Psoas muscle (tissue), 8 donors: ENCODE results near the gene EZH2. TPM values are rescaled to one million over a fixed set of nuclear protein-coding genes. Genes with fewer than 3 reads are reported as not detected.

Experiments
- ATAC-seq, 4 donors: fragments of 200-7000 bp; cut with Tn5 transposase; one replicate each; pipeline ENCODE4 v1.9.1; 2020; ENCODE audit warnings: moderate library complexity in 3 of 4, mild to moderate bottlenecking in 2 of 4
- DNase-seq, 2 donors: peaks; one replicate each; pipeline ENCODE4 v3.0.0-alpha.2; 2020
- H3K27ac ChIP-seq: fragments of 200-600 bp; one replicate; pipeline ENCODE4 v1.8.0; 2022
- H3K27me3 ChIP-seq, 3 donors: fragments of 200-600 bp in 1 of 3; one replicate each; pipeline versions ENCODE4 v1.6.1 to v1.8.0; 2013 to 2022; ENCODE audit warnings: low read length in 2 of 3, mild to moderate bottlenecking in 2 of 3, moderate library complexity in 1 of 3; ENCODE audit not compliant: insufficient read depth in 3 of 3
- H3K36me3 ChIP-seq, 2 donors: fragments of 200-600 bp in 1 of 2; one replicate each; pipeline versions ENCODE4 v1.6.1 to v1.8.0; 2013 to 2022; ENCODE audit warnings: low read depth in 1 of 2, mild to moderate bottlenecking in 1 of 2, moderate library complexity in 1 of 2; ENCODE audit not compliant: insufficient read depth in 1 of 2
- H3K4me1 ChIP-seq: fragments of 200-600 bp; one replicate; pipeline ENCODE4 v1.8.0; 2022
- H3K4me3 ChIP-seq: fragments of 200-600 bp; one replicate; pipeline ENCODE4 v1.8.0; 2022; ENCODE audit warnings: mild to moderate bottlenecking
- H3K9me3 ChIP-seq: fragments of 200-600 bp; one replicate; pipeline ENCODE4 v1.8.0; 2022
- CTCF ChIP-seq: fragments of 200-600 bp; IDR thresholded peaks from one replicate; pipeline ENCODE4 v1.8.0; 2022; ENCODE audit warnings: antibody characterized with exemption
- WGBS, 3 donors: extraction: QIAGEN DNeasy Blood & Tissue Kit; methylation state at CpG; one replicate each; pipeline versions ENCODE4 v1.1.6 to v1.1.7; 2013; 5-methylcytosine and 5-hydroxymethylcytosine counted together
- intact Hi-C, 2 donors: fragments of 100-400 bp; cut with DNase I; formaldehyde crosslinking; loops; one replicate each; pipeline versions ENCODE4 v1.11.0 to v1.14.2; 2022
- polyA plus RNA-seq, 3 donors: library from polyadenylated mRNA; stranded (reverse); fragments of 200-250 nt; gene quantifications; one replicate each; pipeline ENCODE4 v1.2.3, GENCODE V29; 2013
- total RNA-seq, 4 donors: library from RNA; stranded (reverse); fragmentation: NEBNext Ultra II Directional in 2 of 4; extraction: Animal tissue kit (Norgen Biotek cat#: 25700) in 2 of 4; gene quantifications; one replicate each; pipeline versions ENCODE4 v1.2.1 to v1.2.4, GENCODE V29; 2021 to 2023
- donor health status: healthy with polysubstance abuse.
- donor health status: DM: no; HTN: no; CAD: no; lungs with moderate emphysema.
- donor health status: Bipolar disorder and iron deficiency.
- donor health status: healthy.
- donor health status: DM: yes; HTN: yes; CAD: no.
- donor health status: DM: no; HTN: no; CAD: no.
- donor health status: DM: no; HTN: no; CAD: no.
- donor health status: DM: yes; HTN: yes; CAD: no.

The EZH2 gene
- total and polyA plus RNA-seq, 7 donors = 1.9 to 4.6 (median 2.5) TPM

DNA sequence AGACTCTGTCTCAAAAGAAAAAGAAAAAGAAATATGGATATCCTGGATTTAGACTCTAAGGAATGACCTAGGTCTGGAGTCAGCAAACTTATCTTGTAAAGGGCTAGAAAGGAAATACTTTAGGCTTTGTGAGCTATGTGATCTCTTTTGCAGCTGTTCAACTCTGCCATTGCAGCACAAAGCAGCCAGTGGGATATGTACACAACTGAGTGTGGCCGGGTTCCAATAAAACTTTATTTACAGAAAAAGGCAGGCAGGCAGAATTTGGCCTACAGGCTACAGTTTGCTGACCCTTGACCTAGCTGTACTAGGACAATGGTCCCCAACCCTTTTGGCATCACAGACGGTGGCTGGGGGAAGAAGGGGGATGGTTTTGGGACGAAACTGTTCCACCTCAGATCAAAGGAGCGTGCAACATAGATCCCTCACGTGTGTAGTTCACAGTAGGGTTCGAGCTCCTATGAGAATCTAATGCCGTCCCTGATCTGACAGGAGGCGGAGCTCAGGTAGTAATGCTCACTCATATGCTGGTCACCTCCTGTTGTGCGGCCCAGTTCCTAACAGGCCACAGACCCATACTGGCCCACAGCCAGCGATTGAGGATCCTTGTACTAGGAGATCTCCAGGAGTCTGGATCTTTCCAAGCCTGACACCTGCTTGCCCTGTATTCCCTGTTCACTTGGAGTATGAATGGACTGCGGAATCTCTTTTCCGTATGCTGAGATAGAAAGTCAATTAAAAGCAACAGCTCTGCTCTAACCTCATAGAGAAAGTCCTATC is 122.4 kb downstream of the EZH2 start:
- Histone ChIP-seq H3K4me3 (no peak overlapping the region), H3K27ac (peak overlapping the region; percentile 15), H3K9me3 (no peaks in the 10 kb centered on the region), H3K36me3 (peaks cover 8 to 96% of the 10 kb centered on the region in 2 donors), H3K4me1 (no peaks in the 10 kb centered on the region), H3K27me3 (no peaks in the 10 kb centered on the region)
- intact Hi-C loops = no loop called here
- ATAC-seq = peak in 3 of 4 donors; percentile 27 to 40 (median 30)
- 87 to 90% (median 89%) methylated on average over 12 of the region's 12 CpGs for WGBS, 3 donors
- DNase-seq = no peak
- TF ChIP-seq CTCF = no peak

Other genes with a start within 250 kb of the EZH2 start
- 10 to 100 TPM; 65.1 to 97.1 (median 88.8) TPM for gene CUL1, start 185.4 kb downstream of the EZH2 start, total RNA-seq
- gene CUL1, start 185.4 kb downstream of the EZH2 start, polyA plus RNA-seq = 100 to 1,000 TPM in 1 of 3 donors, 10 to 100 TPM in 2; 66.3 to 149 (median 76.8) TPM
- gene PDIA4, start 144.2 kb upstream of the EZH2 start, total RNA-seq = 10 to 100 TPM; 11.3 to 17.5 (median 13.8) TPM
- gene PDIA4, start 144.2 kb upstream of the EZH2 start, polyA plus RNA-seq = 10 to 100 TPM in 2 of 3 donors, 1 to 10 TPM in 1; 9.8 to 29.2 (median 14.5) TPM
- 1 to 10 TPM; 2.1 to 3.6 (median 3.3) TPM for gene ZNF786, start 206.4 kb upstream of the EZH2 start, total RNA-seq
- 1 to 10 TPM; 2.5 to 4.4 (median 3.1) TPM for gene ZNF786, start 206.4 kb upstream of the EZH2 start, polyA plus RNA-seq
- gene ZNF425, start 242.0 kb upstream of the EZH2 start, total RNA-seq = 1 to 10 TPM in 3 of 4 donors, under 1 TPM in 1; 0.76 to 1.9 (median 1.7) TPM
- gene ZNF425, start 242.0 kb upstream of the EZH2 start, polyA plus RNA-seq = 1 to 10 TPM in 2 of 3 donors, under 1 TPM in 1; 0.66 to 2.5 (median 1.4) TPM